ENCODE measurements around the gene DOCK6. TPM values are rescaled to one million over a fixed set of nuclear protein-coding genes. Genes with fewer than 3 reads are reported as not detected.

Gene DOCK6
- total and polyA plus RNA-seq, 11 donors: 21.6 to 57.8 (median 38.5) TPM

- no peaks in the 10 kb centered on the region for H3K9me3 ChIP-seq
- peaks cover 0 to 59% (median 33%) of the 10 kb centered on the region in 9 donors for H3K36me3 ChIP-seq
- peaks cover 17 to 86% (median 76%) of the 10 kb centered on the region in 12 donors for H3K4me1 ChIP-seq
- ATAC-seq (no peak), DNase-seq (peak in 4 of 5 donors; percentile 47 to 60 (median 52))
- H3K27ac ChIP-seq: peak overlapping the region; percentile 61 to 100 (median 92)
- peaks cover 0 to 6% (median 0%) of the 10 kb centered on the region in 9 donors for H3K27me3 ChIP-seq
- WGBS, 4 donors: 4 to 12% (median 7%) methylated on average over 13 to 20 of the region's 20 CpGs
- H3K4me3 ChIP-seq: peak overlapping the region; percentile 15 to 96 (median 76)
- intact Hi-C loops (cut with DNase I): loop anchor here in 5 of 10 donors (5.0 kb wide), 2 partner anchors 38 to 48 kb away; partner anchors contain the start of gene SPC24 (in 4 of the 5)
- TF ChIP-seq CTCF (IDR thresholded peaks at IDR 0.05) (no peak), POLR2A (IDR thresholded peaks at IDR 0.05) (no peak)
Observed at GRCh38 chr19:11194656-11195558, 67.4 kb downstream of the DOCK6 start.

DNA sequence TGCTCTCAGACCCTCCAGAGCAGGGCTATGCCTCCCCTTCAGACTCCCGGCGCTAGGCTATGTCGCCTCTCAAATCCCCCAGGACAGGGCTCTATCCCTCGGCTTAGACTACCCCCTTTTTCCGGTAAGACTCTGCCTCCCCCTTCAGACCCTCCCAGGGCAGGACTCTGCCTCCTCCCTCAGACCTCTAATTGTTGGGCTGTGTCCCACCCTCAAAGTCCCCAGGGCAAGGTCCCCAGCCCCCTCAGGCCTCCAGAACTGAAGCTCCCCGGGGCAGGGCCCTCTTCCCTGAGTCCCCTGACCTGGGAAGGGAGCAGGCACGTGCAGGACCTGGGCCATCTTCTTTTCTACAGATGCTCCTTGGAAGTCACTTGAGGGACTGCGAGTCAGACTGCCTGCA lies 68.2 kb downstream of the DOCK6 start:
- peaks cover 0 to 56% (median 30%) of the 10 kb centered on the region in 9 donors for H3K36me3 ChIP-seq
- no peaks in the 10 kb centered on the region for H3K9me3 ChIP-seq
- DNase-seq (no peak), ATAC-seq (no peak)
- 55 to 72% (median 65%) methylated on average over 6 to 8 of the region's 8 CpGs for WGBS, 4 donors
- no peak for TF ChIP-seq POLR2A (IDR thresholded peaks at IDR 0.05)
- TF ChIP-seq CTCF (IDR thresholded peaks at IDR 0.05): no peak
- peak overlapping the region; percentile 61 to 100 (median 92) for H3K27ac ChIP-seq
- H3K27me3 ChIP-seq: peaks cover 0 to 6% (median 0%) of the 10 kb centered on the region in 9 donors
- peaks cover 17 to 91% (median 84%) of the 10 kb centered on the region in 12 donors for H3K4me1 ChIP-seq
- intact Hi-C loops (cut with DNase I): loop anchor here in 2 of 10 donors (5.0 kb wide), 2 partner anchors 37 to 47 kb away; partner anchors contain the start of gene SPC24 (in 1 of the 2)
- peak overlapping the region in 9 of 12 donors; percentile 70 to 96 (median 79) for H3K4me3 ChIP-seq

- no peaks in the 10 kb centered on the region for H3K9me3 ChIP-seq
- ATAC-seq: no peak
- H3K4me1 ChIP-seq: peaks cover 17 to 91% (median 79%) of the 10 kb centered on the region in 12 donors
- peak overlapping the region in 11 of 12 donors; percentile 85 to 100 (median 93) for H3K27ac ChIP-seq
- no peak for DNase-seq
- H3K4me3 ChIP-seq: peak overlapping the region in 3 of 12 donors; percentile 11 to 79 (median 70)
- 89 to 92% (median 91%) methylated on average over 37 to 68 of the region's 68 CpGs for WGBS, 4 donors
- H3K27me3 ChIP-seq: peaks cover 0 to 6% (median 0%) of the 10 kb centered on the region in 9 donors
- intact Hi-C loops (cut with DNase I): loop anchor here in 2 of 10 donors (5.0 kb wide), 2 partner anchors 36 to 46 kb away; partner anchors contain the start of gene SPC24 (in 1 of the 2)
- peaks cover 0 to 61% (median 36%) of the 10 kb centered on the region in 9 donors for H3K36me3 ChIP-seq
- TF ChIP-seq POLR2A (IDR thresholded peaks at IDR 0.05) (no peak), CTCF (IDR thresholded peaks at IDR 0.05) (no peak)
Observed at GRCh38 chr19:11192957-11193939, 69.1 kb downstream of the DOCK6 start.
